Suprapubic skin (tissue), 3 donors: ENCODE measurements around the gene AKAP8.

Source experiments
- CTCF ChIP-seq, 2 donors: fragments of 200-600 bp in 1 of 2; fragments of 450-650 bp in 1 of 2; sonication (generic) in 1 of 2; IDR thresholded peaks; one replicate each; pipeline ENCODE4 v1.5.1; 2016 to 2019; ENCODE audit warnings: antibody characterized with exemption in 2 of 2, mild to moderate bottlenecking in 1 of 2, moderate library complexity in 1 of 2
- EP300 ChIP-seq: sonication (generic); formaldehyde crosslinking; IDR thresholded peaks from one replicate; pipeline ENCODE4 v1.6.1; 2017; ENCODE audit warnings: antibody characterized with exemption

DNA sequence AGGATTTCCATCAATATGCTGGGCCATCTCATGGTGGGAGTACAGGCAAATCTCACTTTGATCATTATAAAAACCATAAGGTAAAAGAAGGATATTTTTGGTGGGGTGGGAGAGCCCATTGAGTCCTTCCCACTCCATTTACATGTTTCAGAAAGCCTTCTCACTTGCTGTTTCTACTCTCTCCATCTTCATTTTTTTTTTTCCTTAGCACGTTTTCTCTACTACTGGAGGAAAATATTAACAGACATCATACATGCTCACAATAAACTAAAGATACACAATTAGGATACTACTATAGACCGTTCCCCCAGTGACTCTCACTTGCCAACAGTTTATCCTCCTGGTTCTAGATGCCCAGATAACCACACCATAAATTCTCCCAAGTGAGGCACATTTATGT lies 1.8 kb upstream of the AKAP8 start:
- TF ChIP-seq CTCF (IDR thresholded peaks at IDR 0.05) (no peak), EP300 (no peak)
